CD4-positive, CD25-positive, alpha-beta regulatory T cell (primary cell): ENCODE results near the gene CDKN2D. TPM values are rescaled to one million over a fixed set of nuclear protein-coding genes. Genes with fewer than 3 reads are reported as not detected.
"Not testable (repeated sequence)": the region's sequence is repeated elsewhere in the genome, so short reads cannot be mapped to it uniquely, and the experiment has no call there.

ENCODE experiments used
- ATAC-seq, 2 donors: fragments of 150-1000 bp; cut with Tn5 transposase; one replicate each; pipeline ENCODE4 v1.10.0; 2021; ENCODE audit warnings: low read depth in 2 of 2, moderate number of reproducible peaks in 2 of 2, moderate library complexity in 1 of 2
- DNase-seq, 3 donors: peaks; one replicate each; pipeline versions ENCODE4 v3.0.0 to v3.0.0-alpha.2; 2012 to 2022; ENCODE audit warnings: mixed read lengths in 1 of 3
- H3K27ac ChIP-seq: one replicate; pipeline ENCODE4 v1.7.0; 2013; ENCODE audit warnings: mild to moderate bottlenecking, low read length; ENCODE audit not compliant: insufficient read depth, poor library complexity, severe bottlenecking
- H3K27me3 ChIP-seq: one replicate; pipeline ENCODE4 v1.7.0; 2013; ENCODE audit warnings: low read length; ENCODE audit not compliant: control insufficient read depth, insufficient read depth
- H3K36me3 ChIP-seq: one replicate; pipeline ENCODE4 v1.7.0; 2013; ENCODE audit warnings: mild to moderate bottlenecking, low read length, moderate library complexity; ENCODE audit not compliant: control insufficient read depth, insufficient read depth
- H3K4me1 ChIP-seq: 2 replicates; pipeline ENCODE4 v1.7.0; 2013; ENCODE audit warnings: mild to moderate bottlenecking, low read length; ENCODE audit not compliant: insufficient read depth, control insufficient read depth, poor library complexity, severe bottlenecking
- H3K4me3 ChIP-seq: one replicate; pipeline ENCODE4 v1.7.0; 2013; ENCODE audit warnings: low read depth, mild to moderate bottlenecking, low read length, moderate library complexity
- H3K9me3 ChIP-seq, 2 experiments: 1 replicate in 1 of 2; 2 replicates in 1 of 2; pipeline ENCODE4 v1.7.0; 2013; ENCODE audit warnings: low read length in 2 of 2, mild to moderate bottlenecking in 1 of 2, moderate library complexity in 1 of 2; ENCODE audit not compliant: control insufficient read depth in 2 of 2
- H3K27ac Mint-ChIP-seq, 3 donors: one replicate each; pipeline ENCODE4 v1.8.0; 2020 to 2022; ENCODE audit warnings: mild to moderate bottlenecking in 3 of 3, mixed read lengths in 3 of 3, moderate library complexity in 2 of 3
- H3K27me3 Mint-ChIP-seq: one replicate; pipeline ENCODE4 v1.8.0; 2022; ENCODE audit warnings: mild to moderate bottlenecking, mixed read lengths
- H3K36me3 Mint-ChIP-seq: one replicate; pipeline ENCODE4 v1.8.0; 2020; ENCODE audit warnings: mixed read lengths
- H3K4me1 Mint-ChIP-seq, 4 donors: one replicate each; pipeline ENCODE4 v1.8.0; 2020 to 2022; ENCODE audit warnings: mixed read lengths in 4 of 4, mild to moderate bottlenecking in 1 of 4
- H3K4me3 Mint-ChIP-seq, 4 donors: one replicate each; pipeline ENCODE4 v1.8.0; 2020 to 2022; ENCODE audit warnings: mild to moderate bottlenecking in 4 of 4, mixed read lengths in 4 of 4, moderate library complexity in 3 of 4
- H3K9me3 Mint-ChIP-seq, 7 donors: one replicate each; pipeline ENCODE4 v1.8.0; 2020 to 2022; ENCODE audit warnings: mixed read lengths in 7 of 7, mild to moderate bottlenecking in 3 of 7, moderate library complexity in 2 of 7
- polyA plus RNA-seq, 4 donors: library from polyadenylated mRNA; unstranded; fragments of 300-500 nt; fragmentation: Illumina TruSeq; gene quantifications; one replicate each; pipeline ENCODE4 v1.2.3, GENCODE V29; 2021
- total RNA-seq: library from RNA; stranded (reverse); gene quantifications from one replicate; pipeline ENCODE4 v1.2.3, GENCODE V29; 2022

Gene CDKN2D
- total and polyA plus RNA-seq, 5 donors from 2014 or later: 57.0 to 125 (median 112) TPM

DNA sequence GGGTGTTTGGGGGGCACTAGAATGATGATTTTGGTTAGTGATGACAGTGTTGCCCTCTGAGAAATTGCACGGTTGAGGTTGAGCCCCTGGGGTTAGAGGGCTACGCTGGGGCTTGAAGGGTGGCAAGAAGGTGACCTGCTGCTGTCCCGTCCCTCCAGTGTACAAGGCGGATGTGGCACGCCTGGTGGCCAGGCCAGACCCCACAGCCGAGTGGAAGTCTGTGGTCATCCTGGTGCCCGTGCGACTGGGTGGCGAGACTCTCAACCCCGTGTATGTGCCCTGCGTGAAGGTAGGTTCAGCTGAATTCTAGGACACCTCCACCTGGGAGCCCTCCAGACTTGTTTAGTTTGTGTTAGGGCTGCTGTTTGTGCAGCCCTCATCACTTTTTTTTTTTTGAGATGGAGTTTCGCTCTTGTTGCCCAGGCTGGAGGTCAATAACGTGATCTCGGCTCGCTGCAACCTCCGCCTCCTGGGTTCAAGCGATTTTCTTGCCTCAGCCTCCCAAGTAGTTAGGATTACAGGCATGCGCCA is 20.0 kb downstream of the CDKN2D start:
- no peaks in the 10 kb centered on the region for H3K9me3 Mint-ChIP-seq
- H3K27me3 Mint-ChIP-seq: no peaks in the 10 kb centered on the region
- no peak for ATAC-seq
- no peaks in the 10 kb centered on the region for H3K36me3 Mint-ChIP-seq
- no peak overlapping the region for H3K27ac ChIP-seq
- H3K4me3 ChIP-seq: no peak overlapping the region
- H3K27me3 ChIP-seq: no peaks in the 10 kb centered on the region
- no peak overlapping the region for H3K27ac Mint-ChIP-seq
- no peak overlapping the region for H3K4me3 Mint-ChIP-seq
- no peak for DNase-seq
- peaks cover 36% of the 10 kb centered on the region for H3K36me3 ChIP-seq
- peaks cover 1 to 41% (median 11%) of the 10 kb centered on the region in 4 donors for H3K4me1 Mint-ChIP-seq
- peaks cover 37% of the 10 kb centered on the region for H3K4me1 ChIP-seq
- H3K9me3 ChIP-seq: no peaks in the 10 kb centered on the region

DNA sequence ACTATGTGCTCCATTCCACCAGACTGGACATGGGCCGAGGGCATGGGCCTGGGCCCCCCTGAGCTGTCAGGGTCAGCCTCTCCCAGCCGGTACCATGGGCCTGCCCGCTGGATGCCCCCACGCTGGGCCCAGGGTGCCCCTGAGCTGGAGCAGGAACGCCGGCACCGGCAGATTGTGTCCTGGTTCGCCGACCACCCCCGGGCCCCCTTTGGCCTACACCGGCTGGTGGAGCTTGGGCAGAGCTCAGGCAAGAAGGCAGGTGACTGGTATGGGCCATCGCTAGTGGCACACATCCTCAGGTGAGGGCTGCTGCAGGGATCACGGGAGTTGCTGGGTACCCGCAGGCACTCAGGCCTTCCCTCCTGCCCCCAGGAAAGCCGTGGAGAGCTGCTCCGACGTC is 22.0 kb downstream of the CDKN2D start:
- no peaks in the 10 kb centered on the region for H3K9me3 Mint-ChIP-seq
- Histone ChIP-seq H3K27me3 (no peaks in the 10 kb centered on the region), H3K9me3 (no peaks in the 10 kb centered on the region), H3K4me3 (no peak overlapping the region), H3K36me3 (peaks cover 18% of the 10 kb centered on the region), H3K4me1 (peaks cover 23% of the 10 kb centered on the region), H3K27ac (no peak overlapping the region)
- H3K4me3 Mint-ChIP-seq: peak overlapping the region in 1 of 4 donors; percentile 75
- no peak for ATAC-seq
- peaks cover 0 to 27% (median 14%) of the 10 kb centered on the region in 4 donors for H3K4me1 Mint-ChIP-seq
- H3K27ac Mint-ChIP-seq: peak overlapping the region in 1 of 3 donors; percentile 15
- H3K36me3 Mint-ChIP-seq: no peaks in the 10 kb centered on the region
- DNase-seq: no peak
- no peaks in the 10 kb centered on the region for H3K27me3 Mint-ChIP-seq

DNA sequence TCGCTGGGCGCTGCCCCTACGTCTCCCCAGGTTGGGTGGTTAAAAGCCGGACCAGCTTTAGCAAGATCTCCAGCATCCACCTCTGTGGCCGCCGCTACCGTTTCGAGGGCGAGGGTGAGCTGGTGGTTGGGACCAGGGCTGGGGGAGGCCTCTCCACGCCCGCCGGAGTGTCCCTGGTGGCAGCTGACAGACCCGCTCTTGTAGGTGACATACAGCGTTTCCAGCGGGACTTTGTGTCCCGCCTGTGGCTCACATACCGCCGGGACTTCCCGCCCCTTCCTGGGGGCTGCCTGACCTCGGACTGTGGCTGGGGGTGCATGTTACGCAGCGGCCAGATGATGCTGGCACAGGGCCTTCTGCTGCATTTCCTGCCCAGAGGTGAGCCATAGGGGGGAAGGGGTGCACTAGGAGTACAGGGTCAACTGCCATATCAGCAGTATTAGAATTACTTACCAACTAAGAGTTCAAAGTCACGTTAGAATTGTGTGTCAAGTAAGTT is 24.0 kb downstream of the CDKN2D start:
- Histone ChIP-seq H3K4me1 (peaks cover 23% of the 10 kb centered on the region), H3K4me3 (peak overlapping the region; percentile 69), H3K27ac (peak overlapping the region; percentile 23), H3K27me3 (no peaks in the 10 kb centered on the region), H3K9me3 (no peaks in the 10 kb centered on the region), H3K36me3 (peaks cover 15% of the 10 kb centered on the region)
- H3K4me1 Mint-ChIP-seq: peaks cover 0 to 23% (median 13%) of the 10 kb centered on the region in 4 donors
- DNase-seq (no peak), ATAC-seq (no peak)
- peaks cover 17% of the 10 kb centered on the region for H3K27me3 Mint-ChIP-seq
- peak overlapping the region; percentile 56 to 92 (median 88) for H3K27ac Mint-ChIP-seq
- peak overlapping the region; percentile 89 to 92 (median 90) for H3K4me3 Mint-ChIP-seq
- no peaks in the 10 kb centered on the region for H3K36me3 Mint-ChIP-seq
- no peaks in the 10 kb centered on the region for H3K9me3 Mint-ChIP-seq

GRCh38 chr19:10544242-10544752 is 24.5 kb downstream of the CDKN2D start:
- H3K4me3 Mint-ChIP-seq: peak overlapping the region; percentile 89 to 92 (median 90)
- Histone ChIP-seq H3K4me1 (peaks cover 23% of the 10 kb centered on the region), H3K27me3 (no peaks in the 10 kb centered on the region), H3K4me3 (peak overlapping the region; percentile 69), H3K27ac (peak overlapping the region; percentile 69), H3K36me3 (peaks cover 12% of the 10 kb centered on the region), H3K9me3 (no peaks in the 10 kb centered on the region)
- H3K9me3 Mint-ChIP-seq: no peaks in the 10 kb centered on the region
- peak in 2 of 3 donors; percentile 26 to 38 for DNase-seq
- no peak for ATAC-seq
- H3K4me1 Mint-ChIP-seq: peaks cover 0 to 23% (median 13%) of the 10 kb centered on the region in 4 donors
- no peaks in the 10 kb centered on the region for H3K36me3 Mint-ChIP-seq
- H3K27ac Mint-ChIP-seq: peak overlapping the region; percentile 56 to 92 (median 88)
- H3K27me3 Mint-ChIP-seq: peaks cover 18% of the 10 kb centered on the region

- H3K27me3 Mint-ChIP-seq: peaks cover 25% of the 10 kb centered on the region
- H3K27ac ChIP-seq: peak within 1 kb of the TSS; percentile 69
These were observed 25.1 kb downstream of the CDKN2D start, which contains the start of gene ATG4D for GRCh38 chr19:10543420-10544241. Gene ATG4D, plus strand, starts transcription at chr19:10543904. Its CDS starts 187 bp downstream, at chr19:10544091.

GRCh38 chr19:10543059-10543419 is 25.7 kb downstream of the CDKN2D start:
- H3K27me3 Mint-ChIP-seq: peaks cover 30% of the 10 kb centered on the region
- ATAC-seq (no peak), DNase-seq (no peak)
- H3K36me3 ChIP-seq: peaks cover 4% of the 10 kb centered on the region
- H3K4me1 ChIP-seq: peaks cover 23% of the 10 kb centered on the region
- H3K27ac ChIP-seq: peak overlapping the region; percentile 69
- H3K4me1 Mint-ChIP-seq: peaks cover 0 to 21% (median 13%) of the 10 kb centered on the region in 4 donors
- H3K27me3 ChIP-seq: peaks cover 4% of the 10 kb centered on the region
- peak overlapping the region; percentile 3 for H3K4me3 ChIP-seq
- no peaks in the 10 kb centered on the region for H3K9me3 Mint-ChIP-seq
- peak overlapping the region in 2 of 3 donors; percentile 67 to 85 for H3K27ac Mint-ChIP-seq
- H3K4me3 Mint-ChIP-seq: peak overlapping the region; percentile 79 to 95 (median 86)
- no peaks in the 10 kb centered on the region for H3K9me3 ChIP-seq
- no peaks in the 10 kb centered on the region for H3K36me3 Mint-ChIP-seq

More at GRCh38 chr19:10543420-10544241, 25.1 kb downstream of the CDKN2D start, which contains the start of gene ATG4D:
- Histone ChIP-seq H3K36me3 (peaks cover 9% of the 10 kb centered on the region), H3K4me3 (peak within 1 kb of the TSS; percentile 69), H3K27me3 (peaks cover under 1% of the 10 kb centered on the region), H3K4me1 (peaks cover 23% of the 10 kb centered on the region), H3K9me3 (no peaks in the 10 kb centered on the region)
- Mint-ChIP-seq H3K27ac (peak within 1 kb of the TSS; percentile 56 to 92 (median 88)), H3K9me3 (no peaks in the 10 kb centered on the region), H3K4me1 (peaks cover 0 to 21% (median 13%) of the 10 kb centered on the region in 4 donors), H3K4me3 (peak within 1 kb of the TSS; percentile 89 to 95 (median 90)), H3K36me3 (no peaks in the 10 kb centered on the region)
- ATAC-seq (peak; percentile 80 to 85), DNase-seq (peak; percentile 79 to 83 (median 81))

GRCh38 chr19:10539016-10539415 is 29.8 kb downstream of the CDKN2D start:
- not testable (repeated sequence) for H3K36me3 Mint-ChIP-seq, H3K27ac Mint-ChIP-seq, ATAC-seq

More at GRCh38 chr19:10539016-10539415, 29.8 kb downstream of the CDKN2D start:
- not testable (repeated sequence) for H3K4me3 ChIP-seq, H3K9me3 Mint-ChIP-seq, DNase-seq, H3K4me3 Mint-ChIP-seq, H3K4me1 ChIP-seq, H3K9me3 ChIP-seq, H3K36me3 ChIP-seq, H3K27me3 ChIP-seq, H3K4me1 Mint-ChIP-seq, H3K27ac ChIP-seq
- peaks cover 41% of the 10 kb centered on the region for H3K27me3 Mint-ChIP-seq
